A549 (cell line): ENCODE data around the gene SLAMF8. TPM values are rescaled to one million over a fixed set of nuclear protein-coding genes. Genes with fewer than 3 reads are reported as not detected.

Source experiments
- ATAC-seq, 2 experiments: fragments of 200-7000 bp in 1 of 2; fragments of >200 bp in 1 of 2; cut with Nextera tagmentation in 1 of 2; cut with Tn5 transposase in 1 of 2; 3 replicates each; pipeline versions ENCODE4 v1.8.0 to v1.9.1; 2018 to 2020; ENCODE audit warnings: mild to moderate bottlenecking in 1 of 2, moderate library complexity in 1 of 2
- CTCF ChIA-PET: fragments of 300-600 bp; sonication (Branson Sonifier 250); formaldehyde crosslinking; extraction: SDS; loops from one replicate; lab custom pipeline; 2021; ENCODE audit warnings: antibody characterized with exemption, inconsistent platforms; lab: Yijun Ruan, JAX
- POLR2A ChIA-PET: fragments of 350-600 bp; formaldehyde crosslinking; extraction: SDS; loops from one replicate; lab custom pipeline; 2021; ENCODE audit warnings: antibody characterized with exemption, inconsistent platforms; lab: Yijun Ruan, JAX
- DNase-seq, 2 experiments: peaks; one replicate each; pipeline versions ENCODE4 v3.0.0 to v3.0.0-alpha.2; 2011 to 2016; ENCODE audit warnings: low read depth in 1 of 2, low spot score in 1 of 2
- FAIRE-seq: peaks from 2 replicates; lab custom pipeline; 2011; peaks lifted over from hg19 to GRCh38; lab: Jason Lieb, UNC
- H3K27ac ChIP-seq, 2 experiments: fragments of >200 bp; sonication (Bioruptor Twin); formaldehyde crosslinking; 3 replicates each; pipeline ENCODE4 v1.5.1; 2016 to 2017
- H3K4me1 ChIP-seq: fragments of >200 bp; sonication (Bioruptor Twin); formaldehyde crosslinking; 3 replicates; pipeline ENCODE4 v1.6.1; 2016
- H3K4me2 ChIP-seq: fragments of >200 bp; sonication (Bioruptor Twin); formaldehyde crosslinking; 3 replicates; pipeline ENCODE4 v1.6.1; 2016
- H3K4me3 ChIP-seq: fragments of >200 bp; sonication (Bioruptor Twin); formaldehyde crosslinking; 3 replicates; pipeline ENCODE4 v1.5.1; 2016
- H3K9me3 ChIP-seq: fragments of >200 bp; sonication (Bioruptor Twin); formaldehyde crosslinking; 3 replicates; pipeline ENCODE4 v1.6.1; 2016
- BCL3 ChIP-seq: fragments of >200 bp; sonication (Bioruptor Twin); formaldehyde crosslinking; IDR thresholded peaks from 3 replicates; pipeline ENCODE4 v1.6.1; 2016
- BHLHE40 ChIP-seq: IDR thresholded peaks from 2 replicates; pipeline ENCODE4 v1.6.1; 2012; ENCODE audit warnings: low read depth, low read length, inconsistent platforms
- CHD4 ChIP-seq: fragments of 200-600 bp; sonication (generic); IDR thresholded peaks from 2 replicates; pipeline ENCODE4 v1.6.1; 2016; ENCODE audit warnings: antibody characterized with exemption, mild to moderate bottlenecking, borderline replicate concordance
- E2F6 ChIP-seq: IDR thresholded peaks from 2 replicates; pipeline ENCODE4 v1.6.1; 2012; ENCODE audit warnings: low read depth, borderline replicate concordance
- EHF ChIP-seq: fragments of 250-450 bp; sonication (Bioruptor Pico); IDR thresholded peaks from 2 replicates; pipeline ENCODE4 v1.5.0; 2020; ENCODE audit warnings: mild to moderate bottlenecking
- ESRRA ChIP-seq: fragments of 150-350 bp; IDR thresholded peaks from 2 replicates; pipeline ENCODE4 v1.6.1; 2014; ENCODE audit warnings: mild to moderate bottlenecking, low read length, borderline replicate concordance
- FOSL2 ChIP-seq, 2 experiments: fragments of 450-650 bp in 1 of 2; fragments of >200 bp in 1 of 2; sonication (Bioruptor Twin) in 1 of 2; formaldehyde crosslinking; IDR thresholded peaks; 2 replicates each; pipeline versions ENCODE4 v1.5.0 to v1.6.1; 2016 to 2020; ENCODE audit warnings: mild to moderate bottlenecking in 1 of 2, moderate library complexity in 1 of 2
- FOXS1 ChIP-seq: fragments of 250-450 bp; sonication (Bioruptor Pico); IDR thresholded peaks from 2 replicates; pipeline ENCODE4 v1.5.0; 2020; ENCODE audit warnings: mild to moderate bottlenecking, moderate library complexity
- HES2 ChIP-seq: fragments of >200 bp; sonication (Bioruptor Twin); formaldehyde crosslinking; IDR thresholded peaks from 2 replicates; pipeline ENCODE4 v1.6.1; 2016
- HEYL ChIP-seq: fragments of 250-450 bp; sonication (Bioruptor Pico); IDR thresholded peaks from 2 replicates; pipeline ENCODE4 v1.8.0; 2021; ENCODE audit warnings: mild to moderate bottlenecking, moderate library complexity
- JUN ChIP-seq, 2 experiments: fragments of >200 bp; sonication (Bioruptor Twin); formaldehyde crosslinking; IDR thresholded peaks; 2 replicates in 1 of 2; 3 replicates in 1 of 2; pipeline ENCODE4 v1.6.1; 2016 to 2017
- JUNB ChIP-seq: fragments of >200 bp; sonication (Bioruptor Twin); formaldehyde crosslinking; IDR thresholded peaks from 2 replicates; pipeline ENCODE4 v1.6.1; 2016
- NFE2L2 ChIP-seq: fragments of 150-350 bp; conservative IDR thresholded peaks from 2 replicates; pipeline ENCODE4 v1.6.1; 2014; ENCODE audit warnings: low read length
- NR3C1 ChIP-seq: fragments of >200 bp; sonication (Bioruptor Twin); formaldehyde crosslinking; IDR thresholded peaks from 3 replicates; pipeline ENCODE4 v1.6.1; 2017
- POLR2A ChIP-seq: IDR thresholded peaks from 2 replicates; pipeline ENCODE4 v1.6.1; 2012; ENCODE audit warnings: mild to moderate bottlenecking, low read length
- RARB ChIP-seq: fragments of 250-450 bp; sonication (Bioruptor Pico); IDR thresholded peaks from 2 replicates; pipeline ENCODE4 v1.8.0; 2021; ENCODE audit warnings: mild to moderate bottlenecking, moderate library complexity
- REST ChIP-seq: fragments of 200-600 bp; sonication (generic); IDR thresholded peaks from 2 replicates; pipeline ENCODE4 v1.6.1; 2016; ENCODE audit warnings: antibody characterized with exemption, mild to moderate bottlenecking, moderate library complexity
- RFX5 ChIP-seq: fragments of 450-650 bp; IDR thresholded peaks from 2 replicates; pipeline ENCODE4 v1.7.1; 2014; ENCODE audit warnings: antibody characterized with exemption, mild to moderate bottlenecking, moderate library complexity
- SMC3 ChIP-seq: fragments of >200 bp; sonication (Bioruptor Twin); formaldehyde crosslinking; IDR thresholded peaks from 3 replicates; pipeline ENCODE4 v1.6.1; 2018; ENCODE audit warnings: inconsistent platforms
- SREBF2 ChIP-seq: fragments of 450-650 bp; IDR thresholded peaks from 2 replicates; pipeline ENCODE4 v1.6.1; 2014; ENCODE audit warnings: mild to moderate bottlenecking, moderate library complexity
- TP53 ChIP-seq: fragments of 250-450 bp; sonication (Bioruptor Pico); IDR thresholded peaks from 2 replicates; pipeline ENCODE4 v1.5.0; 2021; ENCODE audit warnings: mild to moderate bottlenecking, moderate library complexity
- ZC3H11A ChIP-seq: fragments of 450-650 bp; IDR thresholded peaks from 2 replicates; pipeline ENCODE4 v1.6.1; 2014; ENCODE audit warnings: antibody characterized with exemption, mild to moderate bottlenecking
- ZFP36 ChIP-seq: fragments of 450-650 bp; IDR thresholded peaks from 2 replicates; pipeline ENCODE4 v1.6.1; 2014; ENCODE audit warnings: borderline replicate concordance; ENCODE audit not compliant: partially characterized antibody
- WGBS: methylation state at CpG from one replicate; pipeline ENCODE4 v1.1.6; 2017; ENCODE audit errors: missing lambda C conversion rate; 5-methylcytosine and 5-hydroxymethylcytosine counted together
- polyA plus RNA-seq, 4 experiments: library from polyadenylated mRNA; depleted of rRNA in 3 of 4; stranded (reverse); fragments of >200 nt; fragmentation: RNase III in 1 of 4; extraction: RNeasy Plus Mini Kit Qiagen cat#74134 plus additional on column Dnase treatment in 1 of 4; gene quantifications; 2 replicates in 3 of 4; 3 replicates in 1 of 4; pipeline ENCODE4 v1.2.3, GENCODE V29; 2011 to 2017
- TF ChIP-seq, protein P1 (sequence below): IDR thresholded peaks from 2 replicates; pipeline ENCODE4 v1.6.1; 2012
- TF ChIP-seq, protein P2 (sequence below): fragments of 150-350 bp; IDR thresholded peaks from 2 replicates; pipeline ENCODE4 v1.6.1; 2014; ENCODE audit warnings: low read depth, mild to moderate bottlenecking, low read length

Gene SLAMF8
- polyA plus RNA-seq, 2 of the 4 experiments (the other 2 are of a cell fraction), result not detected

GRCh38 chr1:159869173-159869572 lies 42.5 kb downstream of the SLAMF8 start (continued):
- TF ChIP-seq JUNB (no peak), CHD4 (no peak), E2F6 (no peak), RFX5 (no peak), NFE2L2 (no peak)

GRCh38 chr1:159869607-159870006 lies 42.9 kb downstream of the SLAMF8 start:
- Histone ChIP-seq H3K4me2 (no peak overlapping the region), H3K4me1 (0 out of 3 replicates have a peak, but pooled peaks cover 3% of the 10 kb centered on the region), H3K9me3 (no peaks in the 10 kb centered on the region), H3K27ac (peak overlapping the region in 1 of 2 experiments; percentile 32; a peak in 1 of 6 replicates), H3K4me3 (no peak overlapping the region)
- DNase-seq, result no peak
- 43% methylated on average over 1 of the region's 1 CpG for WGBS
- ATAC-seq, result no peak
- FAIRE-seq, result no peak
- ChIA-PET POLR2A (no interaction called here), CTCF (interaction anchor here (0.8 to 3.0 kb wide), 4 partner anchors 9 to 71 kb away, joined by 3 to 17 read pairs (median 6); no protein-coding TSS in a partner anchor)
- TF ChIP-seq NR3C1 (no peak), BCL3 (no peak), RARB (CRISPR knock-in tag) (no peak), JUN (IDR thresholded peaks at IDR 0.05) (no peak), FOXS1 (CRISPR knock-in tag) (no peak), ZFP36 (no peak)
- TF ChIP-seq, protein P1, sequence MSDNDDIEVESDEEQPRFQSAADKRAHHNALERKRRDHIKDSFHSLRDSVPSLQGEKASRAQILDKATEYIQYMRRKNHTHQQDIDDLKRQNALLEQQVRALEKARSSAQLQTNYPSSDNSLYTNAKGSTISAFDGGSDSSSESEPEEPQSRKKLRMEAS, result no peak

DNA sequence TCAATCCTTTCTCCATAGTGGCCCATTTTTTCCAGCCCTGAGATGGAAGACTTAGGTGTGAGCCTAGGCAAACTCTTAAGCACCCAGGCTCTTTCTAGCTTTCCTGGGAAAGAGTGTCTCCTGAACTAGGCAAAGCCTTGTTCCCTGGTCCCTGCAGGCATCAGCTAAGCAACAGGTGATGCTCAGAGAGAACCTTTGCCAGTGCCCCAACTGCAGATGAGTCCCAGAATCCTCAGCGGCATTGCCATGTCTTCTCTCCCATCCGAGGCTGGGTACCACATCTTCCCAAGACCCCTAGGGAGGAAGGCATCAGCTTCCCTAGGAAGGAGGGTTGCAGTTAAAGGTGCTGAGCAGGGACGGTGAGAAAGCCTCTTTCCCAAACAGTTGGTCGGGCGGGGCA lies 44.0 kb downstream of the SLAMF8 start:
- ChIA-PET CTCF (interaction anchor here (0.9 to 3.0 kb wide), 4 partner anchors 11 to 73 kb away, joined by 3 to 17 read pairs (median 4); no protein-coding TSS in a partner anchor), POLR2A (no interaction called here)
- DNase-seq (no peak), ATAC-seq (no peak), FAIRE-seq (no peak)
- Histone ChIP-seq H3K4me3 (no peak overlapping the region), H3K9me3 (no peaks in the 10 kb centered on the region), H3K4me2 (no peak overlapping the region), H3K4me1 (0 out of 3 replicates have a peak, but pooled peaks cover 3% of the 10 kb centered on the region), H3K27ac (no peak overlapping the region)
- WGBS, result 84% methylated on average over 5 of the region's 5 CpGs
- TF ChIP-seq NFE2L2 (no peak), POLR2A (no peak), ZFP36 (no peak), BHLHE40 (no peak), REST (no peak), NR3C1 (no peak), ZC3H11A (no peak), FOSL2 (IDR thresholded peaks at IDR 0.05) (no peak), FOSL2 (CRISPR knock-in tag; IDR thresholded peaks at IDR 0.05) (no peak), ESRRA (no peak), SMC3 (no peak), TP53 (CRISPR knock-in tag) (no peak), HEYL (CRISPR knock-in tag) (no peak), HES2 (no peak), EHF (no peak), SREBF2 (no peak)
- TF ChIP-seq, protein P1, result no peak
- TF ChIP-seq, protein P2, sequence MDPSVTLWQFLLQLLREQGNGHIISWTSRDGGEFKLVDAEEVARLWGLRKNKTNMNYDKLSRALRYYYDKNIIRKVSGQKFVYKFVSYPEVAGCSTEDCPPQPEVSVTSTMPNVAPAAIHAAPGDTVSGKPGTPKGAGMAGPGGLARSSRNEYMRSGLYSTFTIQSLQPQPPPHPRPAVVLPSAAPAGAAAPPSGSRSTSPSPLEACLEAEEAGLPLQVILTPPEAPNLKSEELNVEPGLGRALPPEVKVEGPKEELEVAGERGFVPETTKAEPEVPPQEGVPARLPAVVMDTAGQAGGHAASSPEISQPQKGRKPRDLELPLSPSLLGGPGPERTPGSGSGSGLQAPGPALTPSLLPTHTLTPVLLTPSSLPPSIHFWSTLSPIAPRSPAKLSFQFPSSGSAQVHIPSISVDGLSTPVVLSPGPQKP, result no peak
